ENCODE results near the gene TUBA1B. TPM values are rescaled to one million over a fixed set of nuclear protein-coding genes. Genes with fewer than 3 reads are reported as not detected.

Gene TUBA1B
- total RNA-seq, 6 donors from 2014 or later: 87.0 to 764 (median 397) TPM

GRCh38 chr12:49097381-49097780 lies 33.8 kb downstream of the TUBA1B start:
- 80 to 89% methylated on average over 3 of the region's 3 CpGs for WGBS, 2 donors
- Histone ChIP-seq H3K27ac (no peak overlapping the region), H3K36me3 (peaks cover 11 to 58% (median 47%) of the 10 kb centered on the region in 4 donors)

DNA sequence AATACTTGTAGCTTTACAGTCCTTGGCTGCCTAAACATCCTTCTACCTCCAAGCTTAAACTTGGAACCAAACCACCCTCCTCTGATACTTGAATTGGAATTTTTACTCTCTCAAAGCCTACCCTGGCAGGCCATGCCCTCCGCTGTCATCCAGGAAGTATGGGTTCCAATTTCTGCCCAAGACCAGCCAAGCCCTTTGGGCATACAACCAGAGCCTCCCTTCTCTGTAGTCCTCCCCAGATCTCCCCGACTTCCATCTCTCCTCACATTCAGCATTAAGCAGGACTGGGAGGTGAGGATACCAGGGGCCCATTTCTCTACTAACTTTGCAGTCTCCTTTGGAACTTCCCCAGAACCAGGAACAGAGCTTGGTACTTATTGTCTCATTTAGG lies 36.2 kb downstream of the TUBA1B start:
- TF ChIP-seq CTCF (IDR thresholded peaks at IDR 0.05) (no peak), EP300 (IDR thresholded peaks at IDR 0.05) (no peak), POLR2A (IDR thresholded peaks at IDR 0.05) (no peak), POLR2AphosphoS5 (IDR thresholded peaks at IDR 0.05) (no peak)
- Histone ChIP-seq H3K27ac (no peak overlapping the region), H3K4me3 (peak overlapping the region in 2 of 4 donors; percentile 36 to 46), H3K27me3 (peaks cover 0 to 42% (median 23%) of the 10 kb centered on the region in 4 donors), H3K36me3 (peaks cover 0 to 34% (median 23%) of the 10 kb centered on the region in 4 donors), H3K9me3 (no peaks in the 10 kb centered on the region), H3K4me1 (peaks cover 47 to 51% (median 50%) of the 10 kb centered on the region in 4 donors)
- 51 to 65% methylated on average over 2 of the region's 2 CpGs for WGBS, 2 donors
- ATAC-seq (ENCODE audit: low FRiP score in 2 of 2) (no peak), DNase-seq (no peak)

More at GRCh38 chr12:49097381-49097780, 33.8 kb downstream of the TUBA1B start:
- ATAC-seq (ENCODE audit: low FRiP score in 2 of 2) (no peak), DNase-seq (no peak)
- peaks cover 0 to 22% (median 10%) of the 10 kb centered on the region in 4 donors for H3K27me3 ChIP-seq
- H3K4me1 ChIP-seq: peaks cover 23 to 27% (median 25%) of the 10 kb centered on the region in 4 donors
- H3K4me3 ChIP-seq: no peak overlapping the region
- TF ChIP-seq CTCF (IDR thresholded peaks at IDR 0.05) (no peak), POLR2A (IDR thresholded peaks at IDR 0.05) (no peak), POLR2AphosphoS5 (IDR thresholded peaks at IDR 0.05) (no peak), EP300 (IDR thresholded peaks at IDR 0.05) (no peak)
- no peaks in the 10 kb centered on the region for H3K9me3 ChIP-seq

GRCh38 chr12:49094160-49094974 lies 36.8 kb downstream of the TUBA1B start, which contains the start of gene DHH:
TSS of gene DHH (minus strand) at chr12:49094801. CDS start at chr12:49094512, 289 bp downstream.
- Histone ChIP-seq H3K9me3 (no peaks in the 10 kb centered on the region), H3K4me1 (peaks cover 53 to 57% (median 55%) of the 10 kb centered on the region in 4 donors), H3K36me3 (peaks cover 0 to 28% (median 18%) of the 10 kb centered on the region in 4 donors), H3K4me3 (peak within 1 kb of the TSS in 3 of 4 donors; percentile 31 to 46 (median 36)), H3K27me3 (peaks cover 0 to 48% (median 26%) of the 10 kb centered on the region in 4 donors), H3K27ac (peak within 1 kb of the TSS in 1 of 4 donors; percentile 1)
- peak in 1 of 2 donors; percentile 47 for ATAC-seq (ENCODE audit: low FRiP score in 2 of 2)
- WGBS, 2 donors: 4% methylated on average over 3 to 29 of the region's 49 CpGs
- TF ChIP-seq CTCF (IDR thresholded peaks at IDR 0.05): no peak
- TF ChIP-seq POLR2A (IDR thresholded peaks at IDR 0.05): no peak
- TF ChIP-seq EP300 (IDR thresholded peaks at IDR 0.05): no peak
- no peak for TF ChIP-seq POLR2AphosphoS5 (IDR thresholded peaks at IDR 0.05)
- peak; percentile 54 to 85 for DNase-seq

GRCh38 chr12:49093792-49094159 lies 37.4 kb downstream of the TUBA1B start:
- Histone ChIP-seq H3K9me3 (no peaks in the 10 kb centered on the region), H3K4me3 (peak overlapping the region in 3 of 4 donors; percentile 31 to 46 (median 36)), H3K4me1 (peaks cover 56 to 63% (median 60%) of the 10 kb centered on the region in 4 donors), H3K27ac (peak overlapping the region in 1 of 4 donors; percentile 1), H3K36me3 (peaks cover 0 to 22% (median 13%) of the 10 kb centered on the region in 4 donors), H3K27me3 (peaks cover 0 to 53% (median 27%) of the 10 kb centered on the region in 4 donors)
- TF ChIP-seq CTCF (IDR thresholded peaks at IDR 0.05): no peak
- TF ChIP-seq POLR2AphosphoS5 (IDR thresholded peaks at IDR 0.05): peak in 1 of 2 donors; percentile 18
- WGBS, 2 donors: 1 to 7% methylated on average over 9 of the region's 9 CpGs
- no peak for DNase-seq
- no peak for ATAC-seq (ENCODE audit: low FRiP score in 2 of 2)

All from upper lobe of left lung (tissue), 6 donors.